Fibroblast of skin of left quadriceps (primary cell): ENCODE results near the gene FXYD5.
"Not testable (repeated sequence)": the region's sequence is repeated elsewhere in the genome, so short reads cannot be mapped to it uniquely, and the experiment has no call there.

Experiments used
- DNase-seq, 2 experiments: peaks; one replicate each; pipeline ENCODE4 v3.0.0-alpha.2; 2013; ENCODE audit warnings: low read depth in 2 of 2

FXYD5 gene

DNA sequence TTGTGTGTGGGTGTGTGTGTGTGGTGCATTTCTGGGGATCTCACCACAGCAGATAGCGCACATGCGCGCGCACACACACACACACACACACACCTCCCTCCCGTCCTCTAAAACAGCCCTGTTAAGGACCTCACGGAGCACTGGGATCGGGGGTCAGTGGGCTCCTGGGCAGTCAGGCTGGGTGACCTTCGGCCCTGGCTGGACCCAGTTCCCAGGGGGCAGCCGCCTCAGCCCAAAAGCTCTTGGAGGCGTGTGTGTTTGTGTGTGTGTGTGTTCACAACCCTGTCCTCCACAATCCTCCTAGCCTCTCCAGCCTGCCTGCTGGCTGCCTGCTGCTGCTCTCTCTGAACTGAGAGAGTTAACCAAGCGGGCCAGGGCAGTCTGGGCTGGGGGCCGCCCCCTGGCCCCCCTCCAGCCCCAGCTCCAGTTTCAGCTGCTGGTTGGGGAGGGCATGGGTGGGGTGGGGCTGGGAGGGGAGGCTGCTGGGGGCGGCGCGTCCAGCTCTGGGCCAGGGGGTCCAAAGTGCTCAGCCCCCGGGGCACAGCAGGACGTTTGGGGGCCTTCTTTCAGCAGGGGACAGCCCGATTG, 16.1 kb upstream of the FXYD5 start, which contains the start of gene FXYD1:
TSS of gene FXYD1 (plus strand) at position 520 of the 588 bp plus-strand sequence. CDS start 1,256 bp downstream, outside the sequence.
- DNase-seq, result no peak

GRCh38 chr19:35140207-35140961, 14.2 kb upstream of the FXYD5 start:
- no peak for DNase-seq

- peak; percentile 72 to 73 for DNase-seq
Observed at GRCh38 chr19:35140962-35141836, 13.3 kb upstream of the FXYD5 start.

GRCh38 chr19:35141837-35142605, 12.5 kb upstream of the FXYD5 start:
- no peak for DNase-seq

DNA sequence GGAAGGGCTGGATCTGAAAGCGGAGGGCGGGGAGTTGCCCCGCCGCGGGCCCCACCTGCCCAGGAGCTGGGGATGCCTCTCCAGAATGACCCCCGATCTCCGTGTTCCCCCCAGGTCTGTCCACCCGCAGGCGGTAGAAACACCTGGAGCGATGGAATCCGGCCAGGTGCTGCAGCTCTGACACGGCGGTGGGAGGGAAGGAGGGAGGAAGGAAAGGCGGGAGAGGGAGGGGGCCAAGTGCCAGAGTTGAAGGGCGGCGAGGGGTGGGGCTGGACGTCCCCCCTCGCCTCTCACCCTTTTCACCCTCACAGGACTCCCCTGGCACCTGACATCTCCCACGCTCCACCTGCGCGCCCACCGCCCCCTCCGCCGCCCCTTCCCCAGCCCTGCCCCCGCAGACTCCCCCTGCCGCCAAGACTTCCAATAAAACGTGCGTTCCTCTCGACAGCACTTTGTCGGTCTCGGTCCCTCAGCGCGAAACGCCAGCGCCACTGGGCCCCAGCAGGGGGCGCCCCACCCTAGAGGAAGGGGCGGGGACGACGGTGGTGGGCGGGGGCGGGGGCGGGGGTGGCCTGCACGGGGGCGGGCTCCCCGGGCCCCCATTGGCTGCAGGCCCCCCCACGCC, 11.8 kb upstream of the FXYD5 start:
- DNase-seq, result no peak

DNA sequence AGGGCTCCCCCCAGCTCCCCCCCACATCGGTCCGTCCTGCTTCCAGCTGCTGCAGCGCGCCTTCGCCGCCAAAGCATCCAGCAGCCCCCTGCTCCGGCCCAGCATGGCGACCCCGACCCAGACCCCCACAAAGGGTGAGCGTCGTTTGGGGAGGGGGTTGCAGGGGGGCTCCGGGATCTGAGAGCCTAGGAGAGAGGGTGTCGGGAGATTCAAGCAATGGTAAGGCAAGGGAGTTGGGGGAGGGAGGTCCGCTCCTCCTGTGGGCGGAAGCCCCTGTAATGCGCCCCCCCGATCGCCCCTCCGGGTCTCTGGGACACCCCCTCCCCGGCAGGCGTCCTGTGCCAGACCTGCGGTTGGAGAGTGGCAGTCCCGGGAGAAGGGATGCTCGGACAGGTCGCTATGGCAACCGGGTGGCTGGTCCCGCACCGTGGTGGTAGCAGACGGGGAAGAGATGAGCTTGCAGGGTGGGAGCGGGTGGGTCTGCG, 11.3 kb upstream of the FXYD5 start, which contains the start of gene FXYD7:
TSS of gene FXYD7 (plus strand) at position 25 of the 485 bp plus-strand sequence. CDS start at position 104, 79 bp downstream.
- no peak for DNase-seq

- DNase-seq, result no peak
Observed at GRCh38 chr19:35143818-35144217, 10.7 kb upstream of the FXYD5 start.

DNA sequence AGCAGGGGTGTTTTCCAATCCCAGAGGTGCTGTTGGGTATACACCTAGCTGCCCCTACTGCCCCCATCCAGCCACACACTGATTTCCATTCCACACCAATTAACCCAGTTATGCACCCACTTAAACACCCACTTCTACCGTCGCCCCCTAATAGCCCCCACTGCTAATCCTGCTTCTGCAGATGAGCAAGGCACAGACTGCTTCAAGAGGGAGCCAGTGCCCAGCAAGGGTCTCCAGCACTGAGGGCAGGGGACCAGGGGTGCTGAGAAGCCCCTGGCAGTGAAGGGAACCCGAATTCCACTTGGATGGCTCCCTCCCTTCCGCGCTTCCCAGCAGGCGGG, 10.3 kb upstream of the FXYD5 start:
- no peak for DNase-seq

- no peak for DNase-seq
Observed at GRCh38 chr19:35144600-35145436, 9.7 kb upstream of the FXYD5 start.

- no peak for DNase-seq
Observed at GRCh38 chr19:35146746-35147459, 7.6 kb upstream of the FXYD5 start.

DNA sequence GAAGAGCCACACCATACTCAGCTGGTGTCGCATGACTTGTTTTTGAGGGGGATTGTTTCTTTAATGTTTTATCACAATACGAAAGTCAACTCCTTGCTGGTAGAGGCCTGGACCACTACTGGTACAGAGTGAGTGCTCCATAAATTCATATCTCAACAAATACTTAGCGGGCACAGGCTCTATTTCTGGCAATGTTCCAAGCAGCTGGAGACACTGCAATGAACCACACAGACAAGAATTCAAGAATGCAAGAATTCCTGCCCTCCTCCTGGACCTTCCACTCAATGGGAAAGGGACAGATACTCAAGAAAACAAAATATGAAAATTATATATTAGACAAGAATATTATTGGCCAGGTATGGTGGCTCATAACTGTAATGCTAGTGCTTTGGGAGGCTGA, 5.1 kb upstream of the FXYD5 start:
- DNase-seq, result no peak

- DNase-seq, result no peak
Observed at GRCh38 chr19:35150445-35150844, 4.1 kb upstream of the FXYD5 start.

GRCh38 chr19:35151273-35152065, 3.1 kb upstream of the FXYD5 start:
- no peak for DNase-seq

DNA sequence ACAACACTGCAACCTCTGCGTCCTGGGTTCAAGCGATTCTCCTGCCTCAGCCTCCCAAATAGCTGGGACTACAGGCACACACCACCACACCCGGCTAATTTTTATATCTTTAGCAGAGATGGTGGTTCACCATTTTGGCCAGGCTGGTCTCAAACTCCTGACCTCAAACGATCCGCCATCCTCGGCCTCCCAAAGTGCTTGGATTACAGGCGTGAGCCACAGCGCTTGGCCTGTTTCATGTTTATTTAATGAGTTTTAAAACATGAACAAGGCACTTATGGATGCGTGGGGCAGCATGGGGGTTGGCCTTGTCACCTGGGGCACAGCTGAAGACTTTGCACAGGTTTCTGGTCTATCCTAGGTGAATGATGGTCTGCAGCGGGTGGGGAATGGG, 1.4 kb upstream of the FXYD5 start:
- not testable (repeated sequence) for DNase-seq

GRCh38 chr19:35153701-35154524, 622 bp upstream of the FXYD5 start:
- DNase-seq, result no peak

DNA sequence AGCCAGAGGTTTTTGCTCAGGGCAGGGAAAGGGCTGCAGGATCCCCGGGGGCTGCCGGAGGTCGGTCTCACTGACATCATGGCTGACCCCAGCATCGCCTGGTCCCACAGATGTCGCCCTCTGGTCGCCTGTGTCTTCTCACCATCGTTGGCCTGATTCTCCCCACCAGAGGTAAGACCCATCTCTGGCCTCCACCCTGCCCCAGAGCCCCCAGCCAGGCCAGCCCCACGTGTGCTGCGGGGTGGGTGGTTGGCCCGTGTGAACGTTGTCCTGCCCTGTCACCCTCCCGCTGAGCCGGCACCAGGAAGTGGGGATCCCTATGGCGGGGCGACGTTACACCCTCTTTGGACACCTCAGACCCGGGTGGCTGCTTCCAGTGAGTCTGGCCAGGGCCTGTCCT, 906 bp downstream of the FXYD5 start:
- DNase-seq, result no peak

- DNase-seq, result no peak
Observed at GRCh38 chr19:35155981-35156672, 1.6 kb downstream of the FXYD5 start.
